ENCODE measurements around the gene TANGO6.

The TANGO6 gene

GRCh38 chr16:69109486-69110270 is 266.3 kb downstream of the TANGO6 start:
- DNase-seq (ENCODE audit: low read depth) = no peak
- Histone ChIP-seq H3K9ac (ENCODE audit: low read length) (no peak overlapping the region), H3K36me3 (ENCODE audit: control insufficient read depth, insufficient read depth, low read length, severe bottlenecking) (peaks cover 23% of the 10 kb centered on the region), H3K9me3 (ENCODE audit: control insufficient read depth, low read length) (no peaks in the 10 kb centered on the region), H3K4me1 (ENCODE audit: control insufficient read depth, insufficient read depth, low read length) (peaks cover 20% of the 10 kb centered on the region), H3K27me3 (replicated peaks; ENCODE audit: control insufficient read depth, insufficient read depth, low read length) (no peaks in the 10 kb centered on the region), H3K4me3 (ENCODE audit: low read length) (no peak overlapping the region)

DNA sequence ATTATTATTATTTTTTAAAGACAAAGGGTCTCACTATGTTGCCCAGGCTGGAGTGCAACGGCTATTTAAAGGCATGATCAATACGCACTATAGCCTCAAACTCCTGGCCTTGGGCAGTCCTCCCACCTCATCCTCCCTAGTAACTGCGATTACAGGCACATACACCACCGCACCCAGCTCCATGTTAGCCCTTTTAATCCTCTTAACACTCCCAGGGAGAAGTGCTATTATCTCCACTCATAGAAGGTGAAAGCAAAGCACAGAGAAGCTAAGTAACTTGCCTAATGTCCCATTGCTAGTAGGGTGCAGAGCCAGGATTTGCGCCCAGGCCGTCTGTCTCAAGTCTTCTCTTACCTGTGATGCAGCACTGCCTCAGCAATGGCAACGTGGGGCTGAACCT is 267.1 kb downstream of the TANGO6 start:
- H3K9ac ChIP-seq (ENCODE audit: low read length) = no peak overlapping the region
- H3K9me3 ChIP-seq (ENCODE audit: control insufficient read depth, low read length) = no peaks in the 10 kb centered on the region
- peaks cover 17% of the 10 kb centered on the region for H3K4me1 ChIP-seq (ENCODE audit: control insufficient read depth, insufficient read depth, low read length)
- DNase-seq (ENCODE audit: low read depth) = no peak
- H3K36me3 ChIP-seq (ENCODE audit: control insufficient read depth, insufficient read depth, low read length, severe bottlenecking) = peaks cover 29% of the 10 kb centered on the region
- no peak overlapping the region for H3K4me3 ChIP-seq (ENCODE audit: low read length)
- no peaks in the 10 kb centered on the region for H3K27me3 ChIP-seq (replicated peaks; ENCODE audit: control insufficient read depth, insufficient read depth, low read length)

DNA sequence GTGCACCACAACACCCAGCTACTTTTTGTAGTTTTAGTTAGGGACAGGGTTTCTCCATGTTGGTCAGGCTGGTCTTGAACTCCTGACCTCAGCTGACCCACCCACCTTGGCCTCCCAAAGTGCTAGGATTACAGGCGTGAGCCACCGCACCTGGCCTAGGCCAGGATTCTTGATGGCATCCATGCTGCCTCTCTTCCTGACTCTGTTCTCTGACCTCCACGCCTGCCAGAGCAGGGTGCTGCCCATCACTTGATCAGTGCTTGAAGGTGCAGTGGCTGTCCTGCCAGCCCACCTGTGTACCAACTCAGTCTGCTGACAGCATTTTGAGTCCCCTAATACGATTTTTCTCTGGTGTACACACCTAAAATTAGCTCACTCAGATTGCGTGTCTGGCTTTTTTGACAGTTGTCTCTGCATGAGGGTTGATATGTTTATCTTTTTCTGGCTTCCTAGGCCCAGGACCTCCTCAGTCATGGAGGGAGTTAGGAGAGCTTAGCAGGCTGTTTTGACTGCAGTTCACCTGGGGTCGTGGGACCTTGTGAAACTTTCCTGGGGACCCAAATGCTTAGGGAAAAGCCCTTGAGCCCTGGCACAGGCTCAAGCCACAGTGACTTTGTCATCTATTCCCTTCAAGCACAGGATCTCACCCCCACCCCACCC is 268.0 kb downstream of the TANGO6 start:
- no peak for DNase-seq (ENCODE audit: low read depth)
- Histone ChIP-seq H3K9ac (ENCODE audit: low read length) (no peak overlapping the region), H3K4me1 (ENCODE audit: control insufficient read depth, insufficient read depth, low read length) (peaks cover 14% of the 10 kb centered on the region), H3K36me3 (ENCODE audit: control insufficient read depth, insufficient read depth, low read length, severe bottlenecking) (peaks cover 32% of the 10 kb centered on the region), H3K9me3 (ENCODE audit: control insufficient read depth, low read length) (no peaks in the 10 kb centered on the region), H3K27me3 (replicated peaks; ENCODE audit: control insufficient read depth, insufficient read depth, low read length) (no peaks in the 10 kb centered on the region), H3K4me3 (ENCODE audit: low read length) (no peak overlapping the region)

DNA sequence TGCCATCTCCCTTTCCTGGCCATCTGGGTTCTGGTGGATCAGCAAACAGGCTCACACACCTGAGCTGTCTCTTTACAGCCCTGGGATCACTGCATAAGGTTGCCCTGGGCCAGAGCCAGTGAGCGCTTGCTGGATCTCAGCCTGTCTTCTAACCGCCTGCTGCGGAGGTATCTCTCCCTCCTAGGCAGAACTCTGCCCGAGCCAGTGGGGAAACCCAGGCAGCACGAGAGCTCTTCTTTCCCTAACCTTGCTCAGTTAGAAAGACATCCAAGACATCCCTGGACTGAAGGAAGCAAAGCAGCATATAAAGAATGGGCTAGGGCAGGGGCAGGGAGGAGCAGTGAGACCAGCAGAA is 268.5 kb downstream of the TANGO6 start:
- H3K36me3 ChIP-seq (ENCODE audit: control insufficient read depth, insufficient read depth, low read length, severe bottlenecking) = peaks cover 32% of the 10 kb centered on the region

GRCh38 chr16:69112285-69113129 is 269.2 kb downstream of the TANGO6 start:
- Histone ChIP-seq H3K9me3 (ENCODE audit: control insufficient read depth, low read length) (no peaks in the 10 kb centered on the region), H3K4me3 (ENCODE audit: low read length) (no peak overlapping the region), H3K9ac (ENCODE audit: low read length) (no peak overlapping the region), H3K36me3 (ENCODE audit: control insufficient read depth, insufficient read depth, low read length, severe bottlenecking) (peaks cover 32% of the 10 kb centered on the region), H3K27me3 (replicated peaks; ENCODE audit: control insufficient read depth, insufficient read depth, low read length) (no peaks in the 10 kb centered on the region), H3K4me1 (ENCODE audit: control insufficient read depth, insufficient read depth, low read length) (peaks cover 5% of the 10 kb centered on the region)
- DNase-seq (ENCODE audit: low read depth) = peak; percentile 44

More for the DNA sequence above, 268.5 kb downstream of the TANGO6 start:
- H3K9ac ChIP-seq (ENCODE audit: low read length) = no peak overlapping the region
- peaks cover 12% of the 10 kb centered on the region for H3K4me1 ChIP-seq (ENCODE audit: control insufficient read depth, insufficient read depth, low read length)
- no peak overlapping the region for H3K4me3 ChIP-seq (ENCODE audit: low read length)
- no peaks in the 10 kb centered on the region for H3K9me3 ChIP-seq (ENCODE audit: control insufficient read depth, low read length)
- no peak for DNase-seq (ENCODE audit: low read depth)
- no peaks in the 10 kb centered on the region for H3K27me3 ChIP-seq (replicated peaks; ENCODE audit: control insufficient read depth, insufficient read depth, low read length)

- Histone ChIP-seq H3K36me3 (ENCODE audit: control insufficient read depth, insufficient read depth, low read length, severe bottlenecking) (peaks cover 39% of the 10 kb centered on the region), H3K27me3 (replicated peaks; ENCODE audit: control insufficient read depth, insufficient read depth, low read length) (no peaks in the 10 kb centered on the region), H3K4me1 (ENCODE audit: control insufficient read depth, insufficient read depth, low read length) (no peaks in the 10 kb centered on the region), H3K9me3 (ENCODE audit: control insufficient read depth, low read length) (no peaks in the 10 kb centered on the region), H3K4me3 (ENCODE audit: low read length) (no peak overlapping the region), H3K9ac (ENCODE audit: low read length) (no peak overlapping the region)
- no peak for DNase-seq (ENCODE audit: low read depth)
Observed at GRCh38 chr16:69113216-69113615, 269.9 kb downstream of the TANGO6 start.

GRCh38 chr16:69114346-69114975 is 271.1 kb downstream of the TANGO6 start:
- peaks cover 49% of the 10 kb centered on the region for H3K36me3 ChIP-seq (ENCODE audit: control insufficient read depth, insufficient read depth, low read length, severe bottlenecking)
- no peaks in the 10 kb centered on the region for H3K4me1 ChIP-seq (ENCODE audit: control insufficient read depth, insufficient read depth, low read length)
- no peaks in the 10 kb centered on the region for H3K27me3 ChIP-seq (replicated peaks; ENCODE audit: control insufficient read depth, insufficient read depth, low read length)
- no peaks in the 10 kb centered on the region for H3K9me3 ChIP-seq (ENCODE audit: control insufficient read depth, low read length)
- H3K4me3 ChIP-seq (ENCODE audit: low read length) = no peak overlapping the region
- H3K9ac ChIP-seq (ENCODE audit: low read length) = no peak overlapping the region
- DNase-seq (ENCODE audit: low read depth) = no peak

GRCh38 chr16:69114976-69115355 is 271.6 kb downstream of the TANGO6 start:
- Histone ChIP-seq H3K4me1 (ENCODE audit: control insufficient read depth, insufficient read depth, low read length) (no peaks in the 10 kb centered on the region), H3K4me3 (ENCODE audit: low read length) (no peak overlapping the region), H3K27me3 (replicated peaks; ENCODE audit: control insufficient read depth, insufficient read depth, low read length) (no peaks in the 10 kb centered on the region), H3K9me3 (ENCODE audit: control insufficient read depth, low read length) (no peaks in the 10 kb centered on the region), H3K9ac (ENCODE audit: low read length) (no peak overlapping the region), H3K36me3 (ENCODE audit: control insufficient read depth, insufficient read depth, low read length, severe bottlenecking) (peaks cover 49% of the 10 kb centered on the region)
- DNase-seq (ENCODE audit: low read depth) = no peak

DNA sequence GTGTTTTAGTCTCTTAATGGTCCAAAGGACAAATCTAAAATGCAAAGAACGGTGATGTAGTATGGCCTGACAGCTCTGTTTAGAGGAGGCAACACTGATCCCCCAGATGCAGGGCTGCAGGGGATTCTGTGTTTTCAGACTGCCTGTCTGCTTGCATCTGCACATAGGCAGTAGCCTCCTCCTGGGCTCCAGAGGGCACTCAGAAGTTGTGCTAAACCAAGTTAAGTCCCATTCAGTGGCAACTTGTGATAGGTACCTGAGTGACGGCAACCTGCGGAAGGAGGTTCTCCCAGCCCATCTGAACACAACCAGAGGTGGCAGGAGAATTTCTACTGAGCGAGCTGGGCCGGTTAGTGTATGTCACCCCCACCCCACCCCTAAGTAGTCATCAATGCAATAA is 272.0 kb downstream of the TANGO6 start:
- no peaks in the 10 kb centered on the region for H3K27me3 ChIP-seq (replicated peaks; ENCODE audit: control insufficient read depth, insufficient read depth, low read length)
- H3K36me3 ChIP-seq (ENCODE audit: control insufficient read depth, insufficient read depth, low read length, severe bottlenecking) = peaks cover 52% of the 10 kb centered on the region
- DNase-seq (ENCODE audit: low read depth) = no peak
- no peak overlapping the region for H3K9ac ChIP-seq (ENCODE audit: low read length)
- H3K4me1 ChIP-seq (ENCODE audit: control insufficient read depth, insufficient read depth, low read length) = no peaks in the 10 kb centered on the region
- no peak overlapping the region for H3K4me3 ChIP-seq (ENCODE audit: low read length)
- H3K9me3 ChIP-seq (ENCODE audit: control insufficient read depth, low read length) = no peaks in the 10 kb centered on the region

- Histone ChIP-seq H3K4me1 (ENCODE audit: control insufficient read depth, insufficient read depth, low read length) (no peaks in the 10 kb centered on the region), H3K4me3 (ENCODE audit: low read length) (no peak overlapping the region), H3K9ac (ENCODE audit: low read length) (no peak overlapping the region), H3K36me3 (ENCODE audit: control insufficient read depth, insufficient read depth, low read length, severe bottlenecking) (peaks cover 54% of the 10 kb centered on the region), H3K27me3 (replicated peaks; ENCODE audit: control insufficient read depth, insufficient read depth, low read length) (no peaks in the 10 kb centered on the region), H3K9me3 (ENCODE audit: control insufficient read depth, low read length) (no peaks in the 10 kb centered on the region)
- no peak for DNase-seq (ENCODE audit: low read depth)
Observed at GRCh38 chr16:69115837-69116236, 272.5 kb downstream of the TANGO6 start.
